H9 (cell line): ENCODE results near the gene GRK1. TPM values are rescaled to one million over a fixed set of nuclear protein-coding genes. Genes with fewer than 3 reads are reported as not detected.

Experiments
- DNase-seq: peaks from one replicate; pipeline ENCODE4 v3.0.0-alpha.2; 2017
- H2AFZ ChIP-seq: one replicate; pipeline ENCODE4 v1.6.1; 2013; ENCODE audit warnings: mild to moderate bottlenecking, low read length, control low read depth, moderate library complexity
- H2AK5ac ChIP-seq: 2 replicates; pipeline ENCODE4 v1.6.1; 2013; ENCODE audit warnings: low read length, control low read depth, mixed read lengths; ENCODE audit not compliant: insufficient read length
- H2BK120ac ChIP-seq: one replicate; pipeline ENCODE4 v1.6.1; 2013; ENCODE audit warnings: low read depth, mild to moderate bottlenecking, low read length, control low read depth, inconsistent platforms; ENCODE audit not compliant: poor library complexity, severe bottlenecking
- H2BK12ac ChIP-seq: 2 replicates; pipeline ENCODE4 v1.6.1; 2013; ENCODE audit warnings: low read length, control low read depth, mixed read lengths, low read depth; ENCODE audit not compliant: insufficient read length
- H2BK15ac ChIP-seq: 2 replicates; pipeline ENCODE4 v1.6.1; 2013; ENCODE audit warnings: low read depth, low read length, control low read depth
- H2BK20ac ChIP-seq: one replicate; pipeline ENCODE4 v1.6.1; 2013; ENCODE audit warnings: low read depth, mild to moderate bottlenecking, low read length, control low read depth, inconsistent platforms; ENCODE audit not compliant: poor library complexity, severe bottlenecking
- H2BK5ac ChIP-seq: 2 replicates; pipeline ENCODE4 v1.6.1; 2013; ENCODE audit warnings: low read length, control low read depth, mixed read lengths; ENCODE audit not compliant: insufficient read length
- H3K14ac ChIP-seq: 2 replicates; pipeline ENCODE4 v1.6.1; 2013; ENCODE audit warnings: low read length, control low read depth; ENCODE audit not compliant: insufficient read depth
- H3K18ac ChIP-seq: 2 replicates; pipeline ENCODE4 v1.6.1; 2013; ENCODE audit warnings: low read depth, mild to moderate bottlenecking, mixed read lengths, low read length, control low read depth; ENCODE audit not compliant: insufficient read length
- H3K23ac ChIP-seq: 2 replicates; pipeline ENCODE4 v1.6.1; 2013; ENCODE audit warnings: low read length, control low read depth, mixed read lengths, low read depth; ENCODE audit not compliant: insufficient read length
- H3K23me2 ChIP-seq: 2 replicates; pipeline ENCODE4 v1.6.1; 2013; ENCODE audit warnings: low read depth, mild to moderate bottlenecking, mixed read lengths, low read length, control low read depth; ENCODE audit not compliant: insufficient read length, poor library complexity, severe bottlenecking
- H3K27ac ChIP-seq: 2 replicates; pipeline ENCODE4 v1.5.1; 2013; ENCODE audit warnings: low read length, control low read depth, mixed read lengths, low read depth; ENCODE audit not compliant: insufficient read length
- H3K27me3 ChIP-seq: 2 replicates; pipeline ENCODE4 v1.6.1; 2013; ENCODE audit warnings: low read length, control low read depth, inconsistent platforms; ENCODE audit not compliant: insufficient read depth
- H3K4ac ChIP-seq: 2 replicates; pipeline ENCODE4 v1.6.1; 2013; ENCODE audit warnings: low read depth, mild to moderate bottlenecking, control low read depth, inconsistent platforms, low read length, moderate library complexity
- H3K4me1 ChIP-seq: 2 replicates; pipeline ENCODE4 v1.6.1; 2013; ENCODE audit warnings: low read length, control low read depth, inconsistent platforms; ENCODE audit not compliant: insufficient read depth
- H3K4me2 ChIP-seq: 2 replicates; pipeline ENCODE4 v1.6.1; 2013; ENCODE audit warnings: low read length, control low read depth, mixed read lengths; ENCODE audit not compliant: insufficient read length, insufficient read depth
- H3K56ac ChIP-seq: 2 replicates; pipeline ENCODE4 v1.6.1; 2013; ENCODE audit warnings: low read depth, mild to moderate bottlenecking, mixed read lengths, low read length, control low read depth; ENCODE audit not compliant: insufficient read length
- H3K79me1 ChIP-seq: 2 replicates; pipeline ENCODE4 v1.6.1; 2013; ENCODE audit warnings: low read depth, mild to moderate bottlenecking, moderate library complexity, low read length, control low read depth, inconsistent platforms; ENCODE audit not compliant: insufficient read depth, poor library complexity, severe bottlenecking
- H3K79me2 ChIP-seq: 2 replicates; pipeline ENCODE4 v1.6.1; 2013; ENCODE audit warnings: low read length, control low read depth, inconsistent platforms; ENCODE audit not compliant: insufficient read depth
- H3K9ac ChIP-seq: 2 replicates; pipeline ENCODE4 v1.6.1; 2013; ENCODE audit warnings: low read length, control low read depth, mixed read lengths; ENCODE audit not compliant: insufficient read length; ENCODE audit errors: extremely low read depth
- H3K9me3 ChIP-seq: one replicate; pipeline ENCODE4 v1.6.1; 2013; ENCODE audit warnings: low read depth, low read length, inconsistent platforms; ENCODE audit not compliant: control insufficient read depth
- H3T11ph ChIP-seq: one replicate; pipeline ENCODE4 v1.6.1; 2013; ENCODE audit warnings: mild to moderate bottlenecking, low read length, control low read depth, inconsistent platforms
- H4K20me1 ChIP-seq: one replicate; pipeline ENCODE4 v1.6.1; 2013; ENCODE audit not compliant: control insufficient read depth, insufficient read length, insufficient read depth
- H4K5ac ChIP-seq: 2 replicates; pipeline ENCODE4 v1.6.1; 2013; ENCODE audit warnings: low read depth, mild to moderate bottlenecking, mixed read lengths, low read length, control low read depth; ENCODE audit not compliant: insufficient read length
- H4K8ac ChIP-seq: replicated peaks from 2 replicates; pipeline ENCODE4 v1.6.1; 2013; ENCODE audit warnings: low read length, control low read depth, mixed read lengths, low read depth; ENCODE audit not compliant: insufficient read length
- H4K91ac ChIP-seq: 2 replicates; pipeline ENCODE4 v1.6.1; 2013; ENCODE audit warnings: low read depth, mild to moderate bottlenecking, moderate library complexity, mixed read lengths, low read length, control low read depth; ENCODE audit not compliant: insufficient read length
- H3K27ac Mint-ChIP-seq, 3 experiments: 2 replicates in 2 of 3; 3 replicates in 1 of 3; pipeline ENCODE4 v1.8.0; 2020 to 2021; ENCODE audit warnings: mixed read lengths in 3 of 3, mild to moderate bottlenecking in 1 of 3, moderate library complexity in 1 of 3
- H3K27me3 Mint-ChIP-seq: 2 replicates; pipeline ENCODE4 v1.8.0; 2021; ENCODE audit warnings: low read depth, mild to moderate bottlenecking, moderate library complexity, mixed read lengths
- H3K36me3 Mint-ChIP-seq, 3 experiments: 2 replicates in 2 of 3; 3 replicates in 1 of 3; pipeline ENCODE4 v1.8.0; 2020 to 2021; ENCODE audit warnings: low read depth in 3 of 3, mixed read lengths in 3 of 3; ENCODE audit not compliant: insufficient read depth in 1 of 3
- H3K4me1 Mint-ChIP-seq, 2 experiments: 2 replicates each; pipeline ENCODE4 v1.8.0; 2020; ENCODE audit warnings: mixed read lengths in 2 of 2
- H3K4me3 Mint-ChIP-seq, 2 experiments: 2 replicates in 1 of 2; 3 replicates in 1 of 2; pipeline ENCODE4 v1.8.0; 2020 to 2021; ENCODE audit warnings: mild to moderate bottlenecking in 2 of 2, mixed read lengths in 2 of 2, moderate library complexity in 1 of 2
- H3K9me3 Mint-ChIP-seq, 2 experiments: 2 replicates in 1 of 2; 3 replicates in 1 of 2; pipeline ENCODE4 v1.8.0; 2020; ENCODE audit warnings: mild to moderate bottlenecking in 2 of 2, mixed read lengths in 2 of 2, moderate library complexity in 1 of 2
- CTCF ChIP-seq: fragments of 200-600 bp; sonication (generic); conservative IDR thresholded peaks from 3 replicates; pipeline ENCODE4 v1.8.0; 2021; ENCODE audit warnings: antibody characterized with exemption, mild to moderate bottlenecking
- WGBS: extraction: QIAGEN DNeasy Blood & Tissue Kit; methylation state at CpG from one replicate; pipeline ENCODE4 v1.1.7; 2013; ENCODE audit warnings: missing lambda C conversion rate, low lambda C conversion rate, mixed read lengths; ENCODE audit not compliant: insufficient read length; ENCODE audit errors: extremely low coverage; 5-methylcytosine and 5-hydroxymethylcytosine counted together
- total RNA-seq: library from RNA; stranded (reverse); gene quantifications from 2 replicates; pipeline ENCODE4 v1.2.1, GENCODE V29; 2021

GRK1 gene
- total RNA-seq, 1 experiment from 2014 or later = 0.31 TPM

- H3K27ac Mint-ChIP-seq = no peak overlapping the region
- H3K18ac ChIP-seq = no peak overlapping the region
- H3K79me1 ChIP-seq = no peaks in the 10 kb centered on the region
- H4K5ac ChIP-seq = no peak overlapping the region
- H4K91ac ChIP-seq = no peak overlapping the region
- no peak overlapping the region for H4K8ac ChIP-seq
- no peak overlapping the region for H3K4ac ChIP-seq
- no peak overlapping the region for H3K4me3 Mint-ChIP-seq
- no peak overlapping the region for H2BK120ac ChIP-seq
- H3K36me3 Mint-ChIP-seq = no peaks in the 10 kb centered on the region; a peak in 1 of 7 replicates
- no peak overlapping the region for H3K27ac ChIP-seq
- H3K23me2 ChIP-seq = no peaks in the 10 kb centered on the region
- no peak overlapping the region for H3K23ac ChIP-seq
- H2BK12ac ChIP-seq = no peak overlapping the region
- no peak overlapping the region for H3K4me2 ChIP-seq
- no CpG with 5 or more reads among the region's 54 CpGs for WGBS
- H3K9me3 Mint-ChIP-seq = no peaks in the 10 kb centered on the region
- no peak for TF ChIP-seq CTCF
- H2BK20ac ChIP-seq = no peak overlapping the region
- H3K4me1 ChIP-seq = no peaks in the 10 kb centered on the region
- H3K4me1 Mint-ChIP-seq = 0 out of 4 replicates have a peak, but pooled peaks cover 0 to 3% of the 10 kb centered on the region in 2 experiments
- no peak for DNase-seq
- no peaks in the 10 kb centered on the region for H4K20me1 ChIP-seq
- H3K9ac ChIP-seq = no peak overlapping the region
- H3K79me2 ChIP-seq = no peaks in the 10 kb centered on the region
- no peak overlapping the region for H3T11ph ChIP-seq
- no peaks in the 10 kb centered on the region for H3K9me3 ChIP-seq
- H2BK5ac ChIP-seq = no peak overlapping the region
- H2AFZ ChIP-seq = no peak overlapping the region
- no peak overlapping the region for H3K56ac ChIP-seq
- H2AK5ac ChIP-seq = no peak overlapping the region
- no peaks in the 10 kb centered on the region for H3K27me3 ChIP-seq
- no peak overlapping the region; the same call in 1 of the 2 replicates for H3K14ac ChIP-seq
- no peak overlapping the region for H2BK15ac ChIP-seq
- H3K27me3 Mint-ChIP-seq = no peaks in the 10 kb centered on the region
Observed at GRCh38 chr13:113671066-113672001, 4.3 kb downstream of the GRK1 start.
